T-helper 2 cell treated with Interferon-gamma antibody and Interleukin-4, amounts not matched to agents 100 ng/mL and 5 ng/mL, for 36 hours (primary cell): ENCODE results near the gene SPATA31E1. TPM values are rescaled to one million over a fixed set of nuclear protein-coding genes. Genes with fewer than 3 reads are reported as not detected.
"Not testable (repeated sequence)": the region's sequence is repeated elsewhere in the genome, so short reads cannot be mapped to it uniquely, and the experiment has no call there.

Source experiments
- intact Hi-C: fragments of 100-400 bp; cut with micrococcal nuclease; formaldehyde crosslinking; loops from one replicate; pipeline ENCODE4 v1.15.1; 2023
- total RNA-seq: library from RNA; stranded (reverse); gene quantifications from 2 replicates; pipeline ENCODE4 v1.2.3, GENCODE V29; 2022

SPATA31E1 gene
- not detected in 2 replicates for total RNA-seq

- intact Hi-C loops: no loop called here
These were observed at the start of gene SPATA31E1 for GRCh38 chr9:87882627-87883026. SPATA31E1 (plus strand) TSS chr9:87882877; CDS start chr9:87882892, 15 bp downstream.

GRCh38 chr9:87834357-87834756, 48.3 kb upstream of the SPATA31E1 start:
- intact Hi-C loops: no loop called here

GRCh38 chr9:87836536-87836935, 46.1 kb upstream of the SPATA31E1 start:
- intact Hi-C loops: no loop called here

GRCh38 chr9:87836951-87837705, 45.5 kb upstream of the SPATA31E1 start:
- intact Hi-C loops: no loop called here

- intact Hi-C loops: no loop called here
These were observed 42.5 kb upstream of the SPATA31E1 start for GRCh38 chr9:87840134-87840533.

GRCh38 chr9:87842878-87843585, 39.6 kb upstream of the SPATA31E1 start:
- intact Hi-C loops: no loop called here

- intact Hi-C loops: no loop called here
These were observed 38.2 kb upstream of the SPATA31E1 start for GRCh38 chr9:87844506-87844905.

GRCh38 chr9:87847817-87848216, 34.9 kb upstream of the SPATA31E1 start:
- intact Hi-C loops: not testable (repeated sequence)

GRCh38 chr9:87849144-87849758, 33.4 kb upstream of the SPATA31E1 start:
- intact Hi-C loops: no loop called here

- intact Hi-C loops: no loop called here
These were observed 32.3 kb upstream of the SPATA31E1 start for GRCh38 chr9:87850391-87850790.

GRCh38 chr9:87851186-87851585, 31.5 kb upstream of the SPATA31E1 start:
- intact Hi-C loops: not testable (repeated sequence)

GRCh38 chr9:87853302-87853701, 29.4 kb upstream of the SPATA31E1 start:
- intact Hi-C loops: no loop called here

- intact Hi-C loops: no loop called here
These were observed 28.6 kb upstream of the SPATA31E1 start for GRCh38 chr9:87853876-87854579.

- intact Hi-C loops: no loop called here
These were observed 28.1 kb upstream of the SPATA31E1 start for GRCh38 chr9:87854580-87854955.

GRCh38 chr9:87855061-87855460, 27.6 kb upstream of the SPATA31E1 start:
- intact Hi-C loops: no loop called here

- intact Hi-C loops: no loop called here
These were observed 25.3 kb upstream of the SPATA31E1 start for GRCh38 chr9:87857141-87857947.

- intact Hi-C loops: no loop called here
These were observed 24.7 kb upstream of the SPATA31E1 start for GRCh38 chr9:87857948-87858335.

- intact Hi-C loops: no loop called here
These were observed 23.5 kb upstream of the SPATA31E1 start for GRCh38 chr9:87859137-87859536.

- intact Hi-C loops: no loop called here
These were observed 22.9 kb upstream of the SPATA31E1 start for GRCh38 chr9:87859786-87860185.

GRCh38 chr9:87861332-87861731, 21.3 kb upstream of the SPATA31E1 start:
- intact Hi-C loops: no loop called here
